Mucosa of descending colon (tissue), 3 donors: ENCODE measurements around the gene MASP2. TPM values are rescaled to one million over a fixed set of nuclear protein-coding genes. Genes with fewer than 3 reads are reported as not detected.
"Not testable (repeated sequence)": the region's sequence is repeated elsewhere in the genome, so short reads cannot be mapped to it uniquely, and the experiment has no call there.

Source experiments
- ATAC-seq: fragments of 200-7000 bp; cut with Tn5 transposase; one replicate; pipeline ENCODE4 v1.9.1; 2020; ENCODE audit warnings: mild to moderate bottlenecking, moderate library complexity
- DNase-seq, 3 donors: peaks; one replicate each; pipeline ENCODE4 v3.0.0-alpha.2; 2020
- H3K36me3 ChIP-seq: fragments of 200-600 bp; one replicate; pipeline ENCODE4 v1.8.0; 2021; ENCODE audit warnings: low read depth, mild to moderate bottlenecking
- H3K4me1 ChIP-seq: fragments of 200-600 bp; one replicate; pipeline ENCODE4 v1.8.0; 2021; ENCODE audit warnings: low read depth, mild to moderate bottlenecking
- H3K4me3 ChIP-seq: fragments of 200-600 bp; one replicate; pipeline ENCODE4 v1.8.0; 2021; ENCODE audit warnings: mild to moderate bottlenecking
- H3K9me3 ChIP-seq: fragments of 200-600 bp; one replicate; pipeline ENCODE4 v1.8.0; 2021; ENCODE audit warnings: mild to moderate bottlenecking
- intact Hi-C, 2 donors: fragments of 100-400 bp; cut with DNase I in 1 of 2; cut with micrococcal nuclease in 1 of 2; formaldehyde crosslinking; loops; one replicate each; pipeline versions ENCODE4 v1.11.0 to v1.11.1; 2022; cut with DNase I, micrococcal nuclease
- total RNA-seq, 3 donors: library from RNA; stranded (reverse); fragmentation: NEBNext Ultra II Directional in 2 of 3; extraction: Animal tissue kit (Norgen Biotek cat#: 25700) in 2 of 3; gene quantifications; one replicate each; pipeline versions ENCODE4 v1.2.1 to v1.2.4, GENCODE V29; 2021 to 2023
- TF ChIP-seq, protein P1 (sequence below): fragments of 200-600 bp; IDR thresholded peaks from one replicate; pipeline ENCODE4 v1.8.0; 2022; ENCODE audit warnings: antibody characterized with exemption, mild to moderate bottlenecking
- donor health status: DM: no; HTN: no; CAD: no; lungs with moderate emphysema.
- donor health status: DM: no; HTN: no; CAD: no.
- donor health status: DM: no; HTN: yes; CAD: no.

Gene MASP2
- total RNA-seq, 3 donors from 2014 or later: not detected

- no peaks in the 10 kb centered on the region for H3K9me3 ChIP-seq
- intact Hi-C loops: loop anchor here (5.0 to 10.0 kb wide), 2 partner anchors 605 to 608 kb away; no protein-coding TSS in a partner anchor
These were observed 7.5 kb downstream of the MASP2 start for GRCh38 chr1:11039351-11040104.

DNA sequence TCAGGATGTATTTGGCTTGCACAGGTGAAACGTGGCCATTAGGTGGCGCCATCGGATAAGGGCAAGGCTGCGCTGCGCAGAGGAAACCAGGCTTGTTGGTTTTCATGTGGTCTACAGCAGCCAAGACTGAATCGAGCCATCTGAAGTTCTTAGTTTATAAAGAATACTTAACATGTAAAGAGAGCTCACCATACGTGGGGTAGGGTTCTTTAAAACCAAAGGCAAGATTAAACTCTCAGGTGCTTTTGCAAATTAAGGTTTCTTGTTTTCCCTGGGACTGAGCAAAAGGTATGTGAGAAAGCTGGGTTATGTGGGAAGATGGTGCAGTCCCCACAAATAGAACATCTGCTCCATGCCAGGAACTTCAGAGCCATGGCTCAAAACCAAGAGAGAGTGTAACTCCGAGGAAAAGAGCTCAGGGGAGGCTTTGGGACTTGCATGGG is 9.3 kb downstream of the MASP2 start:
- no peaks in the 10 kb centered on the region for H3K36me3 ChIP-seq
- no peak overlapping the region for H3K4me3 ChIP-seq
- TF ChIP-seq, protein P1, sequence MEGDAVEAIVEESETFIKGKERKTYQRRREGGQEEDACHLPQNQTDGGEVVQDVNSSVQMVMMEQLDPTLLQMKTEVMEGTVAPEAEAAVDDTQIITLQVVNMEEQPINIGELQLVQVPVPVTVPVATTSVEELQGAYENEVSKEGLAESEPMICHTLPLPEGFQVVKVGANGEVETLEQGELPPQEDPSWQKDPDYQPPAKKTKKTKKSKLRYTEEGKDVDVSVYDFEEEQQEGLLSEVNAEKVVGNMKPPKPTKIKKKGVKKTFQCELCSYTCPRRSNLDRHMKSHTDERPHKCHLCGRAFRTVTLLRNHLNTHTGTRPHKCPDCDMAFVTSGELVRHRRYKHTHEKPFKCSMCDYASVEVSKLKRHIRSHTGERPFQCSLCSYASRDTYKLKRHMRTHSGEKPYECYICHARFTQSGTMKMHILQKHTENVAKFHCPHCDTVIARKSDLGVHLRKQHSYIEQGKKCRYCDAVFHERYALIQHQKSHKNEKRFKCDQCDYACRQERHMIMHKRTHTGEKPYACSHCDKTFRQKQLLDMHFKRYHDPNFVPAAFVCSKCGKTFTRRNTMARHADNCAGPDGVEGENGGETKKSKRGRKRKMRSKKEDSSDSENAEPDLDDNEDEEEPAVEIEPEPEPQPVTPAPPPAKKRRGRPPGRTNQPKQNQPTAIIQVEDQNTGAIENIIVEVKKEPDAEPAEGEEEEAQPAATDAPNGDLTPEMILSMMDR: peak; percentile 86
- no peaks in the 10 kb centered on the region for H3K9me3 ChIP-seq
- ATAC-seq (peak; percentile 97), DNase-seq (peak; percentile 84 to 91 (median 87))
- intact Hi-C loops: loop anchor here in 1 of 2 donors (10.0 kb wide), 1 partner anchor 607 kb away; no protein-coding TSS in a partner anchor
- H3K4me1 ChIP-seq: peaks cover 4% of the 10 kb centered on the region

More at GRCh38 chr1:11039351-11040104, 7.5 kb downstream of the MASP2 start:
- DNase-seq (no peak), ATAC-seq (no peak)
- TF ChIP-seq, protein P1: no peak
- Histone ChIP-seq H3K4me3 (no peak overlapping the region), H3K4me1 (peaks cover 4% of the 10 kb centered on the region), H3K36me3 (no peaks in the 10 kb centered on the region)

- intact Hi-C loops: loop anchor here in 1 of 2 donors (10.0 kb wide), 1 partner anchor 608 kb away; no protein-coding TSS in a partner anchor
- not testable (repeated sequence) for H3K9me3 ChIP-seq, H3K4me1 ChIP-seq, H3K36me3 ChIP-seq, H3K4me3 ChIP-seq, ATAC-seq, DNase-seq
These were observed 9.9 kb downstream of the MASP2 start for GRCh38 chr1:11037019-11037739.

- intact Hi-C loops: loop anchor here in 1 of 2 donors (10.0 kb wide), 1 partner anchor 613 kb away; no protein-coding TSS in a partner anchor
- no peak for ATAC-seq
These were observed 15.3 kb downstream of the MASP2 start for GRCh38 chr1:11031624-11032262.

GRCh38 chr1:11030865-11031264 is 16.2 kb downstream of the MASP2 start:
- intact Hi-C loops: loop anchor here in 1 of 2 donors (10.0 kb wide), 1 partner anchor 614 kb away; no protein-coding TSS in a partner anchor
- Histone ChIP-seq H3K36me3 (no peaks in the 10 kb centered on the region), H3K4me1 (no peaks in the 10 kb centered on the region), H3K4me3 (no peak overlapping the region), H3K9me3 (no peaks in the 10 kb centered on the region)
- ATAC-seq (no peak), DNase-seq (no peak)
- TF ChIP-seq, protein P1: no peak

More at GRCh38 chr1:11031624-11032262, 15.3 kb downstream of the MASP2 start:
- Histone ChIP-seq H3K9me3 (no peaks in the 10 kb centered on the region), H3K4me1 (no peaks in the 10 kb centered on the region), H3K36me3 (no peaks in the 10 kb centered on the region), H3K4me3 (no peak overlapping the region)
- TF ChIP-seq, protein P1: no peak
- DNase-seq: no peak
